Tibial artery (tissue), 4 donors: Measurements from ENCODE around the gene DBN1.

Experiments used
- DNase-seq, 2 donors: peaks; one replicate each; pipeline ENCODE4 v3.0.0-alpha.2; 2019
- H3K27ac ChIP-seq, 2 donors: fragments of 200-600 bp; sonication (generic) in 1 of 2; 1 replicate in 1 of 2; 2 replicates in 1 of 2; pipeline ENCODE4 v1.5.1; 2018 to 2019; ENCODE audit warnings: mild to moderate bottlenecking in 1 of 2
- H3K27me3 ChIP-seq, 2 donors: fragments of 200-600 bp; sonication (generic) in 1 of 2; one replicate each; pipeline versions ENCODE4 v1.5.1 to v1.6.0; 2016 to 2019
- H3K36me3 ChIP-seq, 3 donors: fragments of 200-600 bp; sonication (generic) in 2 of 3; one replicate each; pipeline ENCODE4 v1.5.1; 2016 to 2019; ENCODE audit warnings: mild to moderate bottlenecking in 2 of 3
- H3K4me1 ChIP-seq, 4 donors: fragments of 200-600 bp; sonication (generic) in 2 of 4; 1 replicate in 3 of 4; 2 replicates in 1 of 4; pipeline ENCODE4 v1.5.1; 2016 to 2019
- H3K4me3 ChIP-seq, 2 donors: fragments of 200-600 bp; sonication (generic) in 1 of 2; 1 replicate in 1 of 2; 2 replicates in 1 of 2; pipeline ENCODE4 v1.5.1; 2018 to 2019; ENCODE audit warnings: mild to moderate bottlenecking in 2 of 2
- H3K9me3 ChIP-seq, 3 donors: fragments of 200-600 bp; sonication (generic) in 1 of 3; one replicate each; pipeline ENCODE4 v1.5.1; 2016 to 2019
- intact Hi-C: fragments of 100-400 bp; cut with DNase I; formaldehyde crosslinking; loops from one replicate; pipeline ENCODE4 v1.15.0; 2023; ENCODE audit warnings: low total_unique reads
- TF ChIP-seq, protein P1 (sequence below), 2 experiments: fragments of 200-600 bp in 1 of 2; fragments of 450-650 bp in 1 of 2; IDR thresholded peaks; one replicate each; pipeline ENCODE4 v1.5.1; 2017 to 2019; ENCODE audit warnings: antibody characterized with exemption in 2 of 2, mild to moderate bottlenecking in 1 of 2, moderate library complexity in 1 of 2

The DBN1 gene

DNA sequence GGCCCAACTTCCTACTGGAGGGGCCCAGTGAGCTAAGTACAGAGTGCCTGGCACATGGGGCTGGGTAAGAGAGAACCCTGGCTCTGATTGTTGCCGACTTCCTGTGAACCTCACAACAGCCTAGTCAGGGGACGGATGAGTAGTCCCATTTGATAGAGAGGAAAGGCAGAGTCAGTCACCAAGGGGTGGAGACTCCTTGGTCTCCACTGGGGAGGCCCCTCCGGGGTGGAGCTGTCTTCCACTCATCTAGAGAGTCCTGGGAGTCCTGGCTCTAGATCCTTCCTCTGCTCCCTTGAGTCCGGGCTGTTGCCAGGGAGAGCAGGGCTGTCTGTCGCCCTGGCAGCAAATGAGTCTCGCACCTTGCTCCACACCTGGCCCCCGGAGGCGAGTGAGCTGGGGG lies 39.0 kb downstream of the DBN1 start:
- intact Hi-C loops: no loop called here
- Histone ChIP-seq H3K4me3 (no peak overlapping the region), H3K9me3 (no peaks in the 10 kb centered on the region), H3K4me1 (peaks cover 0 to 12% (median 0%) of the 10 kb centered on the region in 4 donors), H3K27ac (no peak overlapping the region), H3K27me3 (no peaks in the 10 kb centered on the region), H3K36me3 (peaks cover 49 to 94% (median 62%) of the 10 kb centered on the region in 3 donors)
- TF ChIP-seq, protein P1, sequence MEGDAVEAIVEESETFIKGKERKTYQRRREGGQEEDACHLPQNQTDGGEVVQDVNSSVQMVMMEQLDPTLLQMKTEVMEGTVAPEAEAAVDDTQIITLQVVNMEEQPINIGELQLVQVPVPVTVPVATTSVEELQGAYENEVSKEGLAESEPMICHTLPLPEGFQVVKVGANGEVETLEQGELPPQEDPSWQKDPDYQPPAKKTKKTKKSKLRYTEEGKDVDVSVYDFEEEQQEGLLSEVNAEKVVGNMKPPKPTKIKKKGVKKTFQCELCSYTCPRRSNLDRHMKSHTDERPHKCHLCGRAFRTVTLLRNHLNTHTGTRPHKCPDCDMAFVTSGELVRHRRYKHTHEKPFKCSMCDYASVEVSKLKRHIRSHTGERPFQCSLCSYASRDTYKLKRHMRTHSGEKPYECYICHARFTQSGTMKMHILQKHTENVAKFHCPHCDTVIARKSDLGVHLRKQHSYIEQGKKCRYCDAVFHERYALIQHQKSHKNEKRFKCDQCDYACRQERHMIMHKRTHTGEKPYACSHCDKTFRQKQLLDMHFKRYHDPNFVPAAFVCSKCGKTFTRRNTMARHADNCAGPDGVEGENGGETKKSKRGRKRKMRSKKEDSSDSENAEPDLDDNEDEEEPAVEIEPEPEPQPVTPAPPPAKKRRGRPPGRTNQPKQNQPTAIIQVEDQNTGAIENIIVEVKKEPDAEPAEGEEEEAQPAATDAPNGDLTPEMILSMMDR (IDR thresholded peaks at IDR 0.05): no peak
- DNase-seq: no peak

DNA sequence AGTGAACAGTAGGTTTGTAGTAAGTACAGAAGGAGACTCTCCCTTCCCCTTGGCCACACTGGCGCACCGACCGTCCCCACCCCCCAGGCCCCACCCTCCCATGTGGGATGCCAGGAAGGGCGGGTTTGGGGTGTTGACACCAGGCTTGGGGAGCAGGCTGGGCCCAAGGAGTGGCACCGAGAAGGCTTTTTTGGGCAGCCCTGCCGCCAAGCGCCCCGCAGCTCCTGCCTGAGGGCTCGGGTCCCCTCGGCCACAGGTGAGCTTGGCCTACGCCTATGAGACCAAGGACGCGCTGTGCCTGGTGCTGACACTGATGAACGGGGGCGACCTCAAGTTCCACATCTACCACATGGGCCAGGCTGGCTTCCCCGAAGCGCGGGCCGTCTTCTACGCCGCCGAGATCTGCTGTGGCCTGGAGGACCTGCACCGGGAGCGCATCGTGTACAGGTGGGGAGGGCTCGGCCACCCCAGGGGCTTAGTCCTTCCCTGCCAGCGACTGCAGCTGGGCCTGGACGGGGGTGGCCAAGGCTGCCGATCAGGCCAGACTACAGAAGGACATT lies 39.7 kb downstream of the DBN1 start:
- Histone ChIP-seq H3K27ac (no peak overlapping the region), H3K36me3 (peaks cover 49 to 87% (median 62%) of the 10 kb centered on the region in 3 donors), H3K4me1 (peaks cover 0 to 19% (median 0%) of the 10 kb centered on the region in 4 donors), H3K4me3 (no peak overlapping the region), H3K27me3 (no peaks in the 10 kb centered on the region), H3K9me3 (no peaks in the 10 kb centered on the region)
- intact Hi-C loops: no loop called here
- TF ChIP-seq, protein P1 (IDR thresholded peaks at IDR 0.05): no peak
- DNase-seq: no peak

GRCh38 chr5:177432839-177433657 lies 40.4 kb downstream of the DBN1 start:
- intact Hi-C loops: no loop called here
- Histone ChIP-seq H3K4me1 (peaks cover 0 to 26% (median 3%) of the 10 kb centered on the region in 4 donors), H3K27ac (no peak overlapping the region), H3K36me3 (peaks cover 49 to 80% (median 62%) of the 10 kb centered on the region in 3 donors), H3K4me3 (no peak overlapping the region), H3K27me3 (no peaks in the 10 kb centered on the region), H3K9me3 (no peaks in the 10 kb centered on the region)
- no peak for DNase-seq
- TF ChIP-seq, protein P1 (IDR thresholded peaks at IDR 0.05): no peak

GRCh38 chr5:177432143-177432838 lies 41.1 kb downstream of the DBN1 start:
- Histone ChIP-seq H3K36me3 (peaks cover 49 to 73% (median 62%) of the 10 kb centered on the region in 3 donors), H3K27ac (no peak overlapping the region)
- no peak for DNase-seq

More at GRCh38 chr5:177432143-177432838, 41.1 kb downstream of the DBN1 start:
- no peaks in the 10 kb centered on the region for H3K27me3 ChIP-seq
- TF ChIP-seq, protein P1 (IDR thresholded peaks at IDR 0.05): no peak
- intact Hi-C loops: no loop called here
- H3K4me1 ChIP-seq: peaks cover 0 to 34% (median 11%) of the 10 kb centered on the region in 4 donors
- no peak overlapping the region for H3K4me3 ChIP-seq
- H3K9me3 ChIP-seq: no peaks in the 10 kb centered on the region
